Hematopoietic multipotent progenitor cell treated with erythropoietin and hydrocortisone succinate and interleukin-3 and kit ligand, for 15 days (in vitro differentiated cells): ENCODE results near the gene SNAP25.

Source experiments
- DNase-seq: peaks from one replicate; pipeline ENCODE4 v3.0.0-alpha.2; 2015; ENCODE audit warnings: low spot score

Gene SNAP25

DNA sequence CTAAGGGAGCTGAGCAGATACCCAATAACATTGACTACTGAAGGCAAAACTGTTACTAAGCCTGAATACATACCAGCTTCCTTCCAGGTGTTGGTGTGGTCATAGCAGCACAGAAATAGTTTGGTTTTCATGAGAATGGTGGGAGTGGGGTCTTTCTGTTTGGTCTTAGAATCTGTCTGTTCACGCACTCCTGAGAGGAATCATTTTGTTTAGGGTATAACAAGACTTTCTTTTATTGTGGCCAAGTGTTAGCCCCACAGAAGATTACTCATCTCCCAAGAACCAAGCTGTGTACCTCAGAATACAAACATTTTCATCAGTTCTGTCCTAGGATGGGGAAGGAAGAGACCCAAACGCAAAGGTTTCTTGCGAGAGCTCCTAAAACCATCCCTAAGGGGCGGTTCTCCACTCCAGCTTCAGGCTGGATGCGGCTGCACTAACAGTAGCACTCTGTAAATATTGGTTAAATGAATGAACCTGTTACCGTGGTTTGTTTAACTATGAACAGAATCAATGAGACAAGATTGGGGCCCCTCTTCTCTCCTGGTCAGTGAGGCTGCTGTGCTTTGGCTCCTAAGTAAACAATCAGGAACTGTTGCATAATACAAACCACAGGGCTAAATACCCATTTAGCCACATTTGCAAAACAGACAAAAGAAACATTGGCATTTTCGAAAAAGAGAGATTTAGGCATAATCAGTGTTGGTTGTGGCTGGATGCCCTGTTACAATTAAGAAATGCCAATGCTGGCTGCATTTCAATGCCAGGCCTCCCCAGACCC is 44.9 kb downstream of the SNAP25 start:
- no peak for DNase-seq

DNA sequence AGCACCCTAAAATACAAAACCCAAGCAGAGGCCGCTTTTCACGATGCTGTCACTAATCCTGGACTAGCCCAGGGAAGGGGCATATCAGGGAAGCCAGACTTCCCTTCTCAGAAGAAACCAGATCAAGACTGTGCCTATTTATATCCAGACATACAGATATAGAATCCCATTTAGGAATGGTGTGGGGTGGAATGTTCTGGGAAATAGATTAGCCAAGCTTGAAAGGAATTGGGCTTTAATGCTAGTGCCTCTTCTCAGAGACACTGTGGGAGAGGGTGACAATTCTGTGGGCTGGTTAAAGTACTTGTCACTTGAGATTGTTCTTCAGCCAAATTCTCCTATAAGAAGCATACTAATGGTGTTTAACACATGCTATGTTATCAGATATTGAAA is 45.5 kb downstream of the SNAP25 start:
- DNase-seq = no peak

DNA sequence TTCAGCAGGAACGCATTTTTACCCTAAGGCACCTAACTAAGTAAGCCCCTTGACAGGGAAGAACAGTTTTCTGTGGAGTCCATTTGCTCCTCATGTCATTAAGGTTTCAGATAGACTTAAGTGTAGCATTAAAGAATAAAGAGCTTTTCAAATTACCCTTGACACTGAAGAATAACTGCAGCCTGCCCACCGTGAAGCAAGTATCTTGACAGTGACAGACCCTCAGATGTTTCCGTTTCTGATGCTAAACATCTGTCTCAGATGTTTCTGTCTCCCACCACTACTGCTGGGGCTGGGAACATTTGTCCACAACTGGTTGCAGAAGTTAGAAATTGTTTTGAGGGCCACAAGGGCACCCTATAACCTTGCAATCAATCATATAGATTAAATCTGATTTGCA is 50.0 kb downstream of the SNAP25 start:
- no peak for DNase-seq

DNA sequence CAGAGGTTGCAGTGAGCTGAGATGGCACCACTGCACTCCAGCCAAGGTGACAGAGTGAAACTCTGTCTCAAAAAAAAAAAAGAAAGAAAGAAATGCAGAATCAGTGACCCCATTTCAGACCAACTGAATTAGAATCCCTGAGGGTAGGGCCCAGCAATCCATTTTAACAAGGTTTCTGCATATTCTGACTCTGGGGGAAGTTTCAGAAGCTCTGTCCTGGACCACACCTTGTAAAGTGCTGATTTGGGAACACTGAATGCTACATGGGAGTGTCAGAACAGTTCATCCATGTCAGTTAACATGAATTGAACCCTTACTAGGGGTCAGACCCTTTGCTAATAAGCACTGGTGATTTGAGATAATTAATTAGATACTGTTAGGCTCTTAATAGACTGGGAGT is 52.0 kb downstream of the SNAP25 start:
- no peak for DNase-seq

DNA sequence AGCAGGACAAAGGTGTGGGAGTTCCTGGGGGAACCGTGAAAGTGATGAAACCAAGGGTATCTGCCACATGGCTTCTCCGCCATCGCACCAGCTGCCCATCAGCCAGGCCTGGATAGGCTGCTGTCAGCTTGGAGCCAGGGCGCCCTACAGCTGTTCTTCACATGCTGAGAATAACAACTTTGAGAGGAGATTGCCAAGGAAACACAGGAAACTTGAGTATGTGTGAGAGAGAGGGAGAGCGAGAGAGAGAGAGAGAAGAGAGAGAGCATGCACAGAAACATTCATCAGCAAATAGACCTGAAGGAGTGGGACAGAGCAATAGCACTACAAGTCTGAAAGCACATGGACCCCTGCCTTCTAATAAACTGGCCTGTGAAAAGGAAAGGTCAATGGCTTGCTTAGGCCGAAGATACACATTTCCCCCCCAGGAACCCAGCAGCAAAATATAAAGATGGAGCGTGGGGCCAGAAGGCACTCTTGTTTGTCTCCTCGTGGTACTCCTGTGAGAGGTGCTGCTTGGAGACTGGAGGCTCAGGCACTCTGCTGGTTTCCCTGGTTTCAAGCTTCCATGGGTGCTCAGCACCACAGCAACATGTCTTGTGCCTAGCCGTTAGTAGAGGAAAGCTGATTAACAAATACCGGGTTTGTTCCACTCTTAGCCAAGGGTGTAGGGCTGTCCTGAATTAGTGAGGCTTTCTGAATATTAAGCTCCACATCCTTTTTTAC is 53.0 kb downstream of the SNAP25 start:
- no peak for DNase-seq

DNA sequence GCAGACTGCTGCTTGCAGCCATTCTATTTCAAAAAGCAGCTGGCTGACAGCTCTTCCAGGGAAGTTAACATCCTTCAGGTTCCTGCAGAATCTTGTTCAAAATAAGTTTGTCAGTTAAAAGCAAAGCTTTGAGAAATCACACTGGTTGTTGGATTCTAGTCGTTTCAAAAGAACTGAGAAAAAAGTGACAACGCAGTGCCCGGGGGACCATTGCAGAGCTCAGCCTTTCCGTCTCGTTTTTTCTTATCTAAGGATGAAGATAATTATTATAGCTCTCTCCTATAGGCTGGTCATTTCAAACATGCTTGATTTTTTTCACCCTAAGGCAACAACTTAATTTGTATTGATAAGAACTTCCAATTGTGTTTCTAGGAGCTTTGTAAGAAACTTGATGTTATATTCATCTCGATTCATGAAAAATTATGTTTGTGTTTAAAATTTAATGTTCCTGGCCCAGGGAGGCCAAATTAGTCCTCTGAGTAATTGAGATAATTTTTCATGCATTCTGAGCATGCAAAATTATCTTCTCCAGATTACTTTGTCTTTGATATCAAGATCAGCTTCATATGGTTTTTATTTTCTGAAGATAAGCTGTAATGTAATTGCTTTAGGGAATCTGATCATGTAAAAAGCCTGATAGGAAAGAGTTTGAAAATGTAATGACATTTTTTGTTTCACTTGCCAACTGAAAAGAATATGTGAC is 58.4 kb downstream of the SNAP25 start:
- no peak for DNase-seq

DNA sequence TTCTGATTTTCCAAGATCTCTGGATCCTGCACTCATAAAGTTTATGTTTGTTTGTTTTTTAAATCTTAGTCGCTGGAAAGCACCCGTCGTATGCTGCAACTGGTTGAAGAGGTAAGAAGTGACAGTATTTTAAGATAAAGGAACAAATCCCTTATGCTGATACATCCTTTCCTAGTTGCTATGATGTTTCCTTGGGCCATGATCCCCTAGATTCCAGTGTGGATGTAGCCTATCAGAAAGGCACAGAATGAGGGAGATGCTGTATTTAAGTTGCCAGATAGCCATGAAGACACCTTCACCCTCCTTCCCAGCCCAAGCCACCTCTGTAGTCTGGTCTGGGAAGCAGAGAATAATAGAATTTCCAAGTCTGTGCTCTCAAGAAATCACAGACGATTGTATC is 59.0 kb downstream of the SNAP25 start:
- DNase-seq = no peak

DNA sequence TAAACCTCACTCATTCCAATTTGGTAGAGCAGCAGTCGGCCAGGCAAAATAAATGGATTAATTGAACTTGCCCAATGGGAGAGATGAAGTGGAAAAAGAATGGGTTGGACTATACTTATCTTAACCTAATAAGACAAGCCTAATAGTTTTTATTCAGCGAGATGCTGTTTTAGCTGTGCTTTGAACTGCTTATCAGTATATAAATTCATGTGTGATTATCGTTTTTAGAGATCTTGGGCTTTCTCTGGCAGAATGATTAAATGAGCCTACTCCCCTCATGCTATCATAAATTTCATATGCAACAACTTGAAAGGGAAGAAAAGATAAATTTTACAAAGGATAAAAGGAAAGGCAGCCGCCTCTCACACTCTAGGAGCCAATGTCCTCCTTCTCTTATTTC is 59.8 kb downstream of the SNAP25 start:
- no peak for DNase-seq

DNA sequence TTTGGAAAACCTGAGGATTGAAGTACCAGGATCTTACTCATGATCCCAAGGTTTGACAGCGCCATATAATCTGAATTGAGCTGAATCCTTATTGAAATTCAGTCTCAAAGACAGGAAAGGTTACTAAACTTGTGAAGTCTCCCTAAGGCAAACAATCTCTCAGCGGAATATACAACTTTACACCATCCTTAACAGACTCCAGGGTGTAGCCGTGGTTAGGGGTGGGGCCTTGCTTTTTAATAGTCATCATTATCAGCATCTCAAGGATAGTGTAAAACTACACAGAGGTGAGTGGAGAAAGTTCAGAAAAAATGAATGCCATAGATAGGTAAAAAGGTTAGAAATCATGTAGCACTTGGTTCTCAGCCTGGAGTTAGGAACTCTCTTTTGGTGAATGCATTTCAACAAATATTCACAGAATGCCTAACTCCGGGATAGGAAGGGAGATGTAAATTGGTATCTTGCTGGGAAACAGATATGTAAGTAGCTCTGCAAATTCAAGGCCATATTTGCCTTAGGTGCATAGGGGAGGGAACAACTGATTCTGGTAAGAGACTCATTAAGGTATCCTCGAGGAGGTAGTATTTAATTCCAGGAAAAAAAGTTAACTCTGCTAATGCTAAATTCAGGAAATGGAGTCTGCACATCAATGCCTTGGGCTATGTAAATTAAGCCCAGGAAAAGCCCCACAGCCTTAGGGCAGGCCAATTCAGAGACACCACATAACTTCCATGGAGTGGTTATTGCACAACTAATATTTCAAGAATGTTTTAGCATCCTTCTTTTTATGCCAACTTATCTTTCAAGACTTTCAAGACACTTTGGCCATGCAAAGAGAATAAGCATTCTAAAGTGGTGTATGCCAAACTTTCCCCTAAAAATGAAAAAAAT is 61.6 kb downstream of the SNAP25 start:
- no peak for DNase-seq

DNA sequence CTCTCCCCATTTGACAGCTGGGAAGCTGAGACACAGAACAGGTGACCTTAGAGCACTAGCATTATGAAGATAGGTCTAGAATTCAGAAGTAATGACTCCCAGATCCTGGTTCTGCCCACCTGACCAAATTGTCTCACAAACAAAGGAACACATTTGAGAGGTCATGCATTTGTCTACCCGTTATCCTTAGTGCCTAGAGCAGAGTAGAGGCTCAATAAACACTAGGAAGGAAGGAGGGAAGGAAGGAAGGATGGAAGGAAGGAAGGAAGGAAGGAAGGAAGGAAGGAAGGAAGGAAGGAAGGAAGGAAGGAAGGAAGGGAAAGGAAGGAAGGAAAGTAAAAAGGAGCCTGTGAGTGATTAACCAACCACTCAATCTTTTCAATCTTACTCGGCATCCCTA is 63.3 kb downstream of the SNAP25 start:
- DNase-seq = no peak

DNA sequence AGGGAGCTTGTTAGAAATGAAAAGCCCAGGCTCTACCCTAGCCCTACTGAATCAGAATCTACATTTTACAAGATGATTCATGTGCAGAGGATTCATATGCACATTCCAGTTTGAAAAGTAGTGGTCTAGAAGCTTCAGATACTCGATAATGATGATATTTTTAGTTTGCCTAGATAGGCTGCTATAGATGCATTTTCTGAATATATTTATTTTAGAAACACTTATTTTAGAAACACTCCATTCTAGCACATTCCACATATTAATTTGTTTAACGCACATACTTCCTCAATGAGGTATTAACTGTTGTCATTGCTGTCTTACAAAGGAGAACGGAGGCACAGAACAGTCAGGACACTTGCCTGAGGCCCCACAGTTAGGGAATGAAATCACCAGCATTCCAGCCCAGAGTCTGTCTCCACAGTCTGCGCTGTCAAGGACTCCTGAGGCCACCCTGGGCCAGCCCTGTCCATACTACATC is 64.4 kb downstream of the SNAP25 start:
- no peak for DNase-seq

DNA sequence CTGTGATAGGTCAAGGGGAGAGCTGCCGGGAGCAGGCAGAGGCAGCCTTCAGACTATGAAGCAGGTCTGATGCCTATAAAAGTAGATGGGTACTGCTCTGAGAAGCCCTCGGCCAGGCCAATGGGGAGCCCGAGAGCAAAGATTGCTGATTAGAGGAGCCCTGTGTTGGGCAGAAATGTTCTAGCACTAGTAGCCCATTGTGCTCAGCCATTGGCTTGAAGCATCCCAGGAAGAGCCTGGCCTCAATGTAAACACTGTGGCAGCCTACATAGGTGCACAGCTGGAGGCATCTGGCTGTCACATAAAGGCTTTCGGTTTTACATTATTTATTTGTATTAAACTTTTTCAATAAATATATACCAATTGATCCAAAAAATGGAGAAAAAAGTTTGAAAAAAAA is 67.7 kb downstream of the SNAP25 start:
- DNase-seq = no peak

DNA sequence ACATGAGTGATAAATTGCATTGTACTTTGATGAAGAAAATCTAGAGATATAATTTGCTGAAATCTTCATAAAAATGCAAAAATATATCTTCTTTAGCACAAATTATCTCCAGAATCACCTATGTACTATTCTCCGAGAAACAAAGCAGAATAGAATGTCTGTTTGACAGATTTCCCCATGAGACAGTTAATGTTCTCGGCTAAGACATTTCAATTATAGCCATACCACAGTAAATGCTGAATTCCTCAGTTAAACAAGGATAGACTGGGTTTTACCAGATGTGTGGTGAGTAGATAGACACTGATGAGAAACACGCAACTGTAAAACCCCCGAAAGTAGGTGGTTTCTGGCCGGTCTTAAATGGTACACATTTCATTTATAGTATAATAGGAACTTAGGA is 69.8 kb downstream of the SNAP25 start:
- DNase-seq = no peak

DNA sequence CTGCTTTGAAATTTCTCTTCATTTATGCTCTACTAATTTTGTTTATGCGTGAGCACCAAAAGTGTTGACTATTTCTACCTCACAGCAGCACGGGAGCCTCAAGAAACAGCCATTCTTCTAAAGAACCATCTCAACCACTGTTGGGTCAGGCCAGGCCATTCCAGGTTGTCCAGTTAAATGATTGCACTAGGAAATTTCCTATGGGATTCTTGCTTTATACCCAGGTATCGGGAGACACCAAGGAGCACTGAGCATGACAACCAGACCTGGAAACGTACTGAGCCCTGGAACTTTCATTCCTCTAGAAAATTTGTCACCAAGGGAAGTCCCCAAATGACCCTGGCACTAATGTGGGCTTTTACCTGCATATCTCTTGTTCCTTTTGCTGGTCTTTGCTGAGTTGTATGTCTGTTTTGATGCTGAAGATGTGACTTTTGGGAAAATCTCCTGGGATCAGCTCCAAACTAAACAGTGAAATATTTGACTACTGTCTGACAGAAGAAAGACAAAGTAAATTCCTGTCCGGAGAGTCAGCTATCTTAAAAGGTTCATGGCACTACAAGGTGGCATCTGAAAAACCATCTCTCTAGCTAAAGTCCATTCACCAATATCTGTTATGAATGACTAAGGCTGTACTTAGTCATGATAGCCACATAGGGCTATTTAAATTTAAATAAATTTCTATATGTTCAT is 70.5 kb downstream of the SNAP25 start:
- no peak for DNase-seq

DNA sequence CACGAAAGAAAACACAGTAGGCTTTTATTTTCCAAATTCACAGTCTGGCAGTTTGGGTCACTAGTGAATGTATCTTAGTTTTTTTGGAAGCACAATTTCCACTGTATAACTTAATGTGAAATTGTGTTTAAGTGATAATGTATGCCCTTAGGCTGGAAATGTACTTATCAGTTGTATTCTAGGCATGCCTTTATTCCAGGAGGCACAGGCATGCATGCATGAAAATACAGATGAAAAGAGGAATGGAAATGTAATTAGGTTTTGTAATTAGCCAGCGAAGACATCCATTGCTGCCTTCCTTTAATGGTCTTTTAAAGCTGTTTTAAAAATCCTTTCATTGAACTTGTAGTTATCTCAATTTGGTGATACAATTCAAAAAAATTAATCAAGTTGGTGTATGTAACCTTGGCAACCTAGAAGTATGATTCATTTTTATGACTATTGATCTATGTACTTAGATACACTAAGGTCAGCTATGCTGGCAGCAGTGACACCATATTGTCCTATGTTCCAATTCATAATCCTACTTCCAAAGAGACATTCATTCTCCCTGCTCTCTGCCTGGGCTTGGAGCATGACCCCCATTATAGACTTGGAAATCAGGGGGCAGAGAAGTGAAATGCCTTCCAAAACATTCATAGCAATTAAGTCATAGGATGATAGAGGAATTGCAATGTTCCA is 73.1 kb downstream of the SNAP25 start:
- no peak for DNase-seq

DNA sequence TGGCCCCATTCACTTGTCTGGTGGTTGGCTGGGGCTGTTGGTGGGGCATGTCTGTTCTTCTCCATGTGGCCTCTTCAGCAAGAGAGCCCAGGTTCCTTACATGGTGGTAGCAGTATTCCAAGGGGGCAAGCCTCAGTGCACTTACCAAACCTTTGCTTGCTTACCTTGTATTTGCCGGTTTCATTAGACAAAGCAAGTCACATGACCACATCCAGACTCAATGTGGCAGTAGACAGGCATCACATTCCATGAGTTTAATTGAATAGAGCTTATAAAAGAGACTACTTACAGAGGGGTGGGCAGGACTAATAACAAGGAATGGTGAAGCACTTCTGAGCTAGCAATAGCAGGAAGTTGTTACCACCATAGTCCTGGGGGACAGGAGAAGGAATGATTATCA is 78.6 kb downstream of the SNAP25 start:
- no peak for DNase-seq

DNA sequence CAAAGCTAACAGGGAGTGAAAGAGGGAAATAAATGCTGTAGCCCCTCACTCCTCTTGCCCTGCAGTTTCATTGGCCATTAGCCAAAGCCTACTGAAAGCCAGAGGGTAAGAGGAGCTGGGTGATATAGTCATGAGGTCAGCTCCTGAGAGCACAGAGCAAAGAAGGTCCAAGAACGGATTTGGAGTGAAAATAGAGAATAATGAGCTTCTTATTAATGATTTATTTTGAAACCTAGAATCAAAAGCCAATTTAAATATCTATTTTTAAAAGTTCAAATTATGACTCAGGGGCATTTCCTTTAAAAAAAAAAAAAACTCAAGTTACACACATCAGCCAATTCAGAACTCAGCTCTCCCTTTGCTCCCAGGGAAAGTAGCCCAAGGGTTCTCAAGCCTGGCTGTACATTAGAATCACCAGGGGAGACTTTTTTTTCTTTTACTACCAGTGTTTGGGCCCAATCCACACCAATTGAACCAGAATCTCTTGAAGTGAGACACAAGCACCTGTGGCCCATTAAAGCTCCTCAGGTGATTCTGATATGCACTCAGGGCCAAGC is 79.1 kb downstream of the SNAP25 start:
- no peak for DNase-seq

DNA sequence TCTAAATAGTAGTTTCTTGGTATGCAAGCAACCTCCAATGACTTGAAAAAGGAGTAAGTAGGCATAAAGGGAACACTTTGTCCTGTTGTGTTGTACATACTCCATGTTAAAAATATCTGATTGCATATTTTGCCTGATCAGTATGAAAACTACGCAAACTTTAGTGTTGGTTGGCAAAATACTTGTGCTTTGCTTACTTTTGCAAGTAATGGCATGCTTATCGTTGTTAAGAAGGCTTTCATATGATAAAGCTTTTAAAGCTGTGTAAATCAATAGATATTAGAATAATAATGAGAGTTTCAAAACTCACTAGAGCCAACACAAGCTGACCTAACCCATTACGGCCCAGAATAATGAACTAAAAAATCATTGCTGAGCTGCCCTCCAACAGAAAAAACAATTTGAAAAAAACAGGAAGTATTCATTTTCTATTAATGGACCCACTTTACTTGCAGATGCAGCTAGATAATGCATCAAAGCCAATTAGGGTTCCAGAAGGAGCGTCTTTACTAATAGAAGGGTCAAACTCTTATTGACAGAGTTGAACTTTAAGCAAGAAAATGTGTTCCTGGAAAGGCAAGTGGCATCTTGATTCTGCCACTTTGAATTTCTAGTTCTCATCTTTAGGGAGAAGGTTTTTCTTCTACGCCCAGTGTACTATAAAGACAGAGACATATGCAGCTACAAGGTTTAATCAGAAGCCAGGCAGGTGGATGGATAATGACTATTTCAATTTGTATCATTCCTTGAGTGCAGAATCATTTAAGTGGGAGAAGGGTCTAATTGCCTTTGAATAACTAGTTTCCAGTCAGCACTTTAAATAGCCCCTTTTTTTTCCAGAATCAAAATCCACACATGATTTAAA is 82.2 kb downstream of the SNAP25 start:
- DNase-seq = no peak

DNA sequence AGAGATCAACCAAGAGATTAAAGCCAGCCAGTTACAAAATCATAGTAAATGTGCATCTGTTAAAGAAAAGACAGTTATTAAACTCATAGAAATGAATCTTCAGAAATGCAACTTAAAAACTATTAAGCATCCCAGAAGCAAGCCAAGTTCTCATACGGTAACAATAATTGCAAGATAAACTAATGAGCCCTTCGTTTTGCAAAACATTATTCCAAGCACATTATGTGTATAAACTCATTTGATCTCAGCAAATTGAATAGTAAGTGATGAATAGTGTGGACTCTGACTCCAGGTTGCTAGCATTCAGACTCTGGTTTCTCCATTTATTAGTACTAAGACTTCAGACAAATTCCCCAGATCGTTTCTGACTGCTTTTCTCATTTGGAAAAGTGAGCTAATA is 85.2 kb downstream of the SNAP25 start:
- DNase-seq = no peak
